Mammary epithelial cell (primary cell): ENCODE data around the gene FAM89A.

ENCODE experiments used
- CTCF ChIP-seq, 2 donors: IDR thresholded peaks in 1 of 2; conservative IDR thresholded peaks in 1 of 2; 2 replicates each; pipeline ENCODE4 v1.5.1; 2011 to 2012; ENCODE audit warnings: inconsistent platforms in 2 of 2, low read length in 2 of 2, mild to moderate bottlenecking in 2 of 2, control low read depth in 1 of 2, low read depth in 1 of 2; ENCODE audit not compliant: insufficient read depth in 1 of 2; ENCODE audit errors: extremely low read depth in 1 of 2
- EZH2 ChIP-seq: IDR thresholded peaks from 2 replicates; pipeline ENCODE4 v1.6.1; 2012; ENCODE audit warnings: low read length, inconsistent platforms, borderline replicate concordance

GRCh38 chr1:231032963-231033362 is 7.1 kb downstream of the FAM89A start:
- TF ChIP-seq CTCF (conservative IDR thresholded peaks at IDR 0.05 in 1 of 2, IDR thresholded peaks at IDR 0.05 in 1 of 2; ENCODE audit: extremely low read depth in 1 of 2, insufficient read depth in 1 of 2, low read depth in 1 of 2, low read length in 2 of 2): no peak
- no peak for TF ChIP-seq EZH2
